WTC11 (cell line): ENCODE data around the gene AADAT. TPM values are rescaled to one million over a fixed set of nuclear protein-coding genes. Genes with fewer than 3 reads are reported as not detected.

Experiments used
- GRHL2 ChIP-seq: fragments of 250-450 bp; sonication (Bioruptor Pico); IDR thresholded peaks from 2 replicates; pipeline ENCODE4 v1.8.0; 2022; ENCODE audit warnings: mild to moderate bottlenecking, moderate library complexity; ENCODE audit not compliant: insufficient replicate concordance, severe bottlenecking
- JAZF1 ChIP-seq: fragments of 250-450 bp; sonication (Bioruptor Pico); IDR thresholded peaks from 2 replicates; pipeline ENCODE4 v1.9.0; 2021; ENCODE audit warnings: moderate library complexity, mild to moderate bottlenecking, inconsistent platforms
- MXD4 ChIP-seq: fragments of 250-450 bp; sonication (Bioruptor Pico); IDR thresholded peaks from 2 replicates; pipeline ENCODE4 v1.8.0; 2021; ENCODE audit warnings: mild to moderate bottlenecking, moderate library complexity, borderline replicate concordance
- MYBL2 ChIP-seq: sonication (generic); formaldehyde crosslinking; IDR thresholded peaks from 2 replicates; pipeline ENCODE4 v1.8.1; 2023; ENCODE audit warnings: mild to moderate bottlenecking, moderate library complexity, missing genetic modification reagents
- NFYB ChIP-seq: sonication (generic); formaldehyde crosslinking; conservative IDR thresholded peaks from 2 replicates; pipeline ENCODE4 v1.8.0; 2022; ENCODE audit warnings: low read depth, missing genetic modification reagents
- NR3C1 ChIP-seq: sonication (generic); formaldehyde crosslinking; conservative IDR thresholded peaks from 2 replicates; pipeline ENCODE4 v1.8.1; 2023; ENCODE audit warnings: low read depth, mild to moderate bottlenecking, missing genetic modification reagents
- PRRX2 ChIP-seq: fragments of 250-450 bp; sonication (Bioruptor Pico); IDR thresholded peaks from 2 replicates; pipeline ENCODE4 v1.8.0; 2021; ENCODE audit warnings: mild to moderate bottlenecking
- SMAD3 ChIP-seq: sonication (generic); formaldehyde crosslinking; IDR thresholded peaks from 2 replicates; pipeline ENCODE4 v1.8.0; 2022; ENCODE audit warnings: missing genetic modification reagents, mild to moderate bottlenecking, borderline replicate concordance
- SOX15 ChIP-seq: fragments of 250-450 bp; sonication (Bioruptor Pico); IDR thresholded peaks from 2 replicates; pipeline ENCODE4 v1.9.0; 2021; ENCODE audit warnings: mild to moderate bottlenecking
- TCF7 ChIP-seq: sonication (generic); formaldehyde crosslinking; IDR thresholded peaks from 2 replicates; pipeline ENCODE4 v1.8.0; 2022; ENCODE audit warnings: mild to moderate bottlenecking, low read depth, missing genetic modification reagents, moderate library complexity
- TEAD1 ChIP-seq: sonication (generic); formaldehyde crosslinking; IDR thresholded peaks from 2 replicates; pipeline ENCODE4 v1.8.0; 2022; ENCODE audit warnings: mild to moderate bottlenecking, missing genetic modification reagents
- ZNF232 ChIP-seq: sonication (generic); formaldehyde crosslinking; IDR thresholded peaks from 2 replicates; pipeline ENCODE4 v1.8.0; 2022; ENCODE audit warnings: mild to moderate bottlenecking, missing genetic modification reagents
- ZNF317 ChIP-seq: sonication (generic); formaldehyde crosslinking; IDR thresholded peaks from 2 replicates; pipeline ENCODE4 v1.8.1; 2023; ENCODE audit warnings: low read depth, mild to moderate bottlenecking, moderate library complexity, missing genetic modification reagents, borderline replicate concordance
- total RNA-seq: library from RNA; stranded (reverse); gene quantifications from 3 replicates; pipeline ENCODE4 v1.2.3, GENCODE V29; 2021
- TF ChIP-seq, protein P1 (sequence below): sonication (generic); formaldehyde crosslinking; IDR thresholded peaks from 2 replicates; pipeline ENCODE4 v1.8.1; 2022; ENCODE audit warnings: low read depth, missing genetic modification reagents, borderline replicate concordance
- TF ChIP-seq, protein P2 (sequence below): sonication (generic); formaldehyde crosslinking; IDR thresholded peaks from 2 replicates; pipeline ENCODE4 v1.8.1; 2022; ENCODE audit warnings: mild to moderate bottlenecking, missing genetic modification reagents, moderate library complexity, borderline replicate concordance
- TF ChIP-seq, protein P3 (sequence below): sonication (generic); formaldehyde crosslinking; IDR thresholded peaks from 2 replicates; pipeline ENCODE4 v1.8.1; 2023; ENCODE audit warnings: mild to moderate bottlenecking, missing genetic modification reagents
- TF ChIP-seq, protein P4 (sequence below): sonication (generic); formaldehyde crosslinking; IDR thresholded peaks from 2 replicates; pipeline ENCODE4 v1.8.0; 2022; ENCODE audit warnings: mild to moderate bottlenecking, missing genetic modification reagents
- TF ChIP-seq, protein P5 (sequence below): sonication (generic); formaldehyde crosslinking; IDR thresholded peaks from 2 replicates; pipeline ENCODE4 v1.8.0; 2022; ENCODE audit warnings: missing genetic modification reagents
- TF ChIP-seq, protein P6 (sequence below): fragments of 200-600 bp; IDR thresholded peaks from 2 replicates; pipeline ENCODE4 v1.8.0; 2022; ENCODE audit warnings: antibody characterized with exemption
- TF ChIP-seq, protein P7 (sequence below): sonication (generic); formaldehyde crosslinking; IDR thresholded peaks from 2 replicates; pipeline ENCODE4 v1.8.1; 2022; ENCODE audit warnings: low read depth, mild to moderate bottlenecking, moderate library complexity, missing genetic modification reagents, borderline replicate concordance
- TF ChIP-seq, protein P8 (sequence below): sonication (generic); formaldehyde crosslinking; conservative IDR thresholded peaks from 2 replicates; pipeline ENCODE4 v1.8.1; 2022; ENCODE audit warnings: mild to moderate bottlenecking, missing genetic modification reagents
- TF ChIP-seq, protein P9 (sequence below): sonication (generic); formaldehyde crosslinking; IDR thresholded peaks from 2 replicates; pipeline ENCODE4 v1.8.0; 2023; ENCODE audit warnings: mild to moderate bottlenecking, missing genetic modification reagents

The AADAT gene
- total RNA-seq, 1 experiment from 2014 or later = 12.3 TPM

DNA sequence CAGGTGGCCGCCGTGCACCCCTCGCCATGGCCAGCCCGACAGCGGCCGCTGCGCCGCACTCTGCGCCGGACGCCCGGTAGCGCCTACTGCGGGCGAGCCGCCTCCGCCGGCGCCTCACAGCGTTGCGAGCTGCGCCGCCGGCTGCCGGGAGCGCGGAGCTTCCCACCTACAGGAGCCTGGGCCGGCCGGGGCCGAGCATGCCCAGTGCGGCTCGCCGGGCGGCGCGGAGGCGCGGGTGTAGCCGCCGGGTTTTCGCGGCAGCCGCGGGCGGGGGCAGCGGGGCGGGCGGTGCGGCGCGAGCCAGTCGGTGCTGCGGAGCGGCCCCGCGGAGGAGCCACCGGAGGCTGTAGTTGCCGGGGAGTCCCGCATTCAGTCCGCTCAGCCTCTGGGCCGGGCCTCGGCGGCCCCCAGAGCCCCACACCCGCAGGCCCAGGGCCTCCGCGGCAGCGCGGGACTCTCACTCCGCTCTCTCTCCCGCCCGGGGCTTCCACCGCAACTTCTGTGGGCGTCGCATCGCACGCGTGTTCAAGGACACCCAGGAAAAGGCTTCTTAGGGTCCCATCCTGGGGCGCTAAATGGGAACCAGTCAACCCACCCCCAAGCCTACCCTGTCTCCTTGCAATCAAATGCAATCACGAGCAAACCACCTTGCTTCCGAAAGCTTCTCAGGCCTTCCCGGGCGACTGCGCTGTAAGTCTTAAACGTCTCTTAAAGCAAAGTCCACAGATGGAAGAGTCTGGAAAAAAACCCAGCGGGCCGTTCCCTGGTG is 63.3 kb downstream of the AADAT start, which contains the start of gene MFAP3L (continued):
- TF ChIP-seq, protein P1, sequence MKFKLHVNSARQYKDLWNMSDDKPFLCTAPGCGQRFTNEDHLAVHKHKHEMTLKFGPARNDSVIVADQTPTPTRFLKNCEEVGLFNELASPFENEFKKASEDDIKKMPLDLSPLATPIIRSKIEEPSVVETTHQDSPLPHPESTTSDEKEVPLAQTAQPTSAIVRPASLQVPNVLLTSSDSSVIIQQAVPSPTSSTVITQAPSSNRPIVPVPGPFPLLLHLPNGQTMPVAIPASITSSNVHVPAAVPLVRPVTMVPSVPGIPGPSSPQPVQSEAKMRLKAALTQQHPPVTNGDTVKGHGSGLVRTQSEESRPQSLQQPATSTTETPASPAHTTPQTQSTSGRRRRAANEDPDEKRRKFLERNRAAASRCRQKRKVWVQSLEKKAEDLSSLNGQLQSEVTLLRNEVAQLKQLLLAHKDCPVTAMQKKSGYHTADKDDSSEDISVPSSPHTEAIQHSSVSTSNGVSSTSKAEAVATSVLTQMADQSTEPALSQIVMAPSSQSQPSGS (CRISPR knock-in tag) = no peak
- TF ChIP-seq SOX15 (CRISPR knock-in tag) = no peak
- TF ChIP-seq TCF7 (CRISPR knock-in tag) = no peak
- no peak for TF ChIP-seq TEAD1 (CRISPR knock-in tag)
- TF ChIP-seq, protein P2, sequence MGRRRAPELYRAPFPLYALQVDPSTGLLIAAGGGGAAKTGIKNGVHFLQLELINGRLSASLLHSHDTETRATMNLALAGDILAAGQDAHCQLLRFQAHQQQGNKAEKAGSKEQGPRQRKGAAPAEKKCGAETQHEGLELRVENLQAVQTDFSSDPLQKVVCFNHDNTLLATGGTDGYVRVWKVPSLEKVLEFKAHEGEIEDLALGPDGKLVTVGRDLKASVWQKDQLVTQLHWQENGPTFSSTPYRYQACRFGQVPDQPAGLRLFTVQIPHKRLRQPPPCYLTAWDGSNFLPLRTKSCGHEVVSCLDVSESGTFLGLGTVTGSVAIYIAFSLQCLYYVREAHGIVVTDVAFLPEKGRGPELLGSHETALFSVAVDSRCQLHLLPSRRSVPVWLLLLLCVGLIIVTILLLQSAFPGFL (CRISPR knock-in tag) = no peak
- TF ChIP-seq, protein P3, sequence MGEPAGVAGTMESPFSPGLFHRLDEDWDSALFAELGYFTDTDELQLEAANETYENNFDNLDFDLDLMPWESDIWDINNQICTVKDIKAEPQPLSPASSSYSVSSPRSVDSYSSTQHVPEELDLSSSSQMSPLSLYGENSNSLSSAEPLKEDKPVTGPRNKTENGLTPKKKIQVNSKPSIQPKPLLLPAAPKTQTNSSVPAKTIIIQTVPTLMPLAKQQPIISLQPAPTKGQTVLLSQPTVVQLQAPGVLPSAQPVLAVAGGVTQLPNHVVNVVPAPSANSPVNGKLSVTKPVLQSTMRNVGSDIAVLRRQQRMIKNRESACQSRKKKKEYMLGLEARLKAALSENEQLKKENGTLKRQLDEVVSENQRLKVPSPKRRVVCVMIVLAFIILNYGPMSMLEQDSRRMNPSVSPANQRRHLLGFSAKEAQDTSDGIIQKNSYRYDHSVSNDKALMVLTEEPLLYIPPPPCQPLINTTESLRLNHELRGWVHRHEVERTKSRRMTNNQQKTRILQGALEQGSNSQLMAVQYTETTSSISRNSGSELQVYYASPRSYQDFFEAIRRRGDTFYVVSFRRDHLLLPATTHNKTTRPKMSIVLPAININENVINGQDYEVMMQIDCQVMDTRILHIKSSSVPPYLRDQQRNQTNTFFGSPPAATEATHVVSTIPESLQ (CRISPR knock-in tag) = no peak
- TF ChIP-seq, protein P4, sequence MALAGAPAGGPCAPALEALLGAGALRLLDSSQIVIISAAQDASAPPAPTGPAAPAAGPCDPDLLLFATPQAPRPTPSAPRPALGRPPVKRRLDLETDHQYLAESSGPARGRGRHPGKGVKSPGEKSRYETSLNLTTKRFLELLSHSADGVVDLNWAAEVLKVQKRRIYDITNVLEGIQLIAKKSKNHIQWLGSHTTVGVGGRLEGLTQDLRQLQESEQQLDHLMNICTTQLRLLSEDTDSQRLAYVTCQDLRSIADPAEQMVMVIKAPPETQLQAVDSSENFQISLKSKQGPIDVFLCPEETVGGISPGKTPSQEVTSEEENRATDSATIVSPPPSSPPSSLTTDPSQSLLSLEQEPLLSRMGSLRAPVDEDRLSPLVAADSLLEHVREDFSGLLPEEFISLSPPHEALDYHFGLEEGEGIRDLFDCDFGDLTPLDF (CRISPR knock-in tag) = no peak
- TF ChIP-seq, protein P5, sequence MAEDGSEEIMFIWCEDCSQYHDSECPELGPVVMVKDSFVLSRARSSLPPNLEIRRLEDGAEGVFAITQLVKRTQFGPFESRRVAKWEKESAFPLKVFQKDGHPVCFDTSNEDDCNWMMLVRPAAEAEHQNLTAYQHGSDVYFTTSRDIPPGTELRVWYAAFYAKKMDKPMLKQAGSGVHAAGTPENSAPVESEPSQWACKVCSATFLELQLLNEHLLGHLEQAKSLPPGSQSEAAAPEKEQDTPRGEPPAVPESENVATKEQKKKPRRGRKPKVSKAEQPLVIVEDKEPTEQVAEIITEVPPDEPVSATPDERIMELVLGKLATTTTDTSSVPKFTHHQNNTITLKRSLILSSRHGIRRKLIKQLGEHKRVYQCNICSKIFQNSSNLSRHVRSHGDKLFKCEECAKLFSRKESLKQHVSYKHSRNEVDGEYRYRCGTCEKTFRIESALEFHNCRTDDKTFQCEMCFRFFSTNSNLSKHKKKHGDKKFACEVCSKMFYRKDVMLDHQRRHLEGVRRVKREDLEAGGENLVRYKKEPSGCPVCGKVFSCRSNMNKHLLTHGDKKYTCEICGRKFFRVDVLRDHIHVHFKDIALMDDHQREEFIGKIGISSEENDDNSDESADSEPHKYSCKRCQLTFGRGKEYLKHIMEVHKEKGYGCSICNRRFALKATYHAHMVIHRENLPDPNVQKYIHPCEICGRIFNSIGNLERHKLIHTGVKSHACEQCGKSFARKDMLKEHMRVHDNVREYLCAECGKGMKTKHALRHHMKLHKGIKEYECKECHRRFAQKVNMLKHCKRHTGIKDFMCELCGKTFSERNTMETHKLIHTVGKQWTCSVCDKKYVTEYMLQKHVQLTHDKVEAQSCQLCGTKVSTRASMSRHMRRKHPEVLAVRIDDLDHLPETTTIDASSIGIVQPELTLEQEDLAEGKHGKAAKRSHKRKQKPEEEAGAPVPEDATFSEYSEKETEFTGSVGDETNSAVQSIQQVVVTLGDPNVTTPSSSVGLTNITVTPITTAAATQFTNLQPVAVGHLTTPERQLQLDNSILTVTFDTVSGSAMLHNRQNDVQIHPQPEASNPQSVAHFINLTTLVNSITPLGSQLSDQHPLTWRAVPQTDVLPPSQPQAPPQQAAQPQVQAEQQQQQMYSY = peak; percentile 97
- no peak for TF ChIP-seq JAZF1 (CRISPR knock-in tag)
- TF ChIP-seq SMAD3 (CRISPR knock-in tag) = no peak
- no peak for TF ChIP-seq MXD4 (CRISPR knock-in tag)
- TF ChIP-seq, protein P6, sequence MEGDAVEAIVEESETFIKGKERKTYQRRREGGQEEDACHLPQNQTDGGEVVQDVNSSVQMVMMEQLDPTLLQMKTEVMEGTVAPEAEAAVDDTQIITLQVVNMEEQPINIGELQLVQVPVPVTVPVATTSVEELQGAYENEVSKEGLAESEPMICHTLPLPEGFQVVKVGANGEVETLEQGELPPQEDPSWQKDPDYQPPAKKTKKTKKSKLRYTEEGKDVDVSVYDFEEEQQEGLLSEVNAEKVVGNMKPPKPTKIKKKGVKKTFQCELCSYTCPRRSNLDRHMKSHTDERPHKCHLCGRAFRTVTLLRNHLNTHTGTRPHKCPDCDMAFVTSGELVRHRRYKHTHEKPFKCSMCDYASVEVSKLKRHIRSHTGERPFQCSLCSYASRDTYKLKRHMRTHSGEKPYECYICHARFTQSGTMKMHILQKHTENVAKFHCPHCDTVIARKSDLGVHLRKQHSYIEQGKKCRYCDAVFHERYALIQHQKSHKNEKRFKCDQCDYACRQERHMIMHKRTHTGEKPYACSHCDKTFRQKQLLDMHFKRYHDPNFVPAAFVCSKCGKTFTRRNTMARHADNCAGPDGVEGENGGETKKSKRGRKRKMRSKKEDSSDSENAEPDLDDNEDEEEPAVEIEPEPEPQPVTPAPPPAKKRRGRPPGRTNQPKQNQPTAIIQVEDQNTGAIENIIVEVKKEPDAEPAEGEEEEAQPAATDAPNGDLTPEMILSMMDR = no peak
- TF ChIP-seq PRRX2 (CRISPR knock-in tag) = no peak
- TF ChIP-seq, protein P7, sequence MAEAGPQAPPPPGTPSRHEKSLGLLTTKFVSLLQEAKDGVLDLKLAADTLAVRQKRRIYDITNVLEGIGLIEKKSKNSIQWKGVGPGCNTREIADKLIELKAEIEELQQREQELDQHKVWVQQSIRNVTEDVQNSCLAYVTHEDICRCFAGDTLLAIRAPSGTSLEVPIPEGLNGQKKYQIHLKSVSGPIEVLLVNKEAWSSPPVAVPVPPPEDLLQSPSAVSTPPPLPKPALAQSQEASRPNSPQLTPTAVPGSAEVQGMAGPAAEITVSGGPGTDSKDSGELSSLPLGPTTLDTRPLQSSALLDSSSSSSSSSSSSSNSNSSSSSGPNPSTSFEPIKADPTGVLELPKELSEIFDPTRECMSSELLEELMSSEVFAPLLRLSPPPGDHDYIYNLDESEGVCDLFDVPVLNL = no peak
- TF ChIP-seq MYBL2 (CRISPR knock-in tag) = no peak
- TF ChIP-seq ZNF317 (CRISPR knock-in tag) = no peak
- TF ChIP-seq, protein P8, sequence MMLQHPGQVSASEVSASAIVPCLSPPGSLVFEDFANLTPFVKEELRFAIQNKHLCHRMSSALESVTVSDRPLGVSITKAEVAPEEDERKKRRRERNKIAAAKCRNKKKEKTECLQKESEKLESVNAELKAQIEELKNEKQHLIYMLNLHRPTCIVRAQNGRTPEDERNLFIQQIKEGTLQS (CRISPR knock-in tag) = no peak
- TF ChIP-seq GRHL2 (CRISPR knock-in tag) = no peak
- TF ChIP-seq ZNF232 (CRISPR knock-in tag) = no peak
- TF ChIP-seq, protein P9, sequence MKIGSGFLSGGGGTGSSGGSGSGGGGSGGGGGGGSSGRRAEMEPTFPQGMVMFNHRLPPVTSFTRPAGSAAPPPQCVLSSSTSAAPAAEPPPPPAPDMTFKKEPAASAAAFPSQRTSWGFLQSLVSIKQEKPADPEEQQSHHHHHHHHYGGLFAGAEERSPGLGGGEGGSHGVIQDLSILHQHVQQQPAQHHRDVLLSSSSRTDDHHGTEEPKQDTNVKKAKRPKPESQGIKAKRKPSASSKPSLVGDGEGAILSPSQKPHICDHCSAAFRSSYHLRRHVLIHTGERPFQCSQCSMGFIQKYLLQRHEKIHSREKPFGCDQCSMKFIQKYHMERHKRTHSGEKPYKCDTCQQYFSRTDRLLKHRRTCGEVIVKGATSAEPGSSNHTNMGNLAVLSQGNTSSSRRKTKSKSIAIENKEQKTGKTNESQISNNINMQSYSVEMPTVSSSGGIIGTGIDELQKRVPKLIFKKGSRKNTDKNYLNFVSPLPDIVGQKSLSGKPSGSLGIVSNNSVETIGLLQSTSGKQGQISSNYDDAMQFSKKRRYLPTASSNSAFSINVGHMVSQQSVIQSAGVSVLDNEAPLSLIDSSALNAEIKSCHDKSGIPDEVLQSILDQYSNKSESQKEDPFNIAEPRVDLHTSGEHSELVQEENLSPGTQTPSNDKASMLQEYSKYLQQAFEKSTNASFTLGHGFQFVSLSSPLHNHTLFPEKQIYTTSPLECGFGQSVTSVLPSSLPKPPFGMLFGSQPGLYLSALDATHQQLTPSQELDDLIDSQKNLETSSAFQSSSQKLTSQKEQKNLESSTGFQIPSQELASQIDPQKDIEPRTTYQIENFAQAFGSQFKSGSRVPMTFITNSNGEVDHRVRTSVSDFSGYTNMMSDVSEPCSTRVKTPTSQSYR (CRISPR knock-in tag) = no peak
- TF ChIP-seq NFYB (CRISPR knock-in tag) = no peak
- no peak for TF ChIP-seq NR3C1
